HepG2 (cell line): Measurements from ENCODE around the gene LENEP. TPM values are rescaled to one million over a fixed set of nuclear protein-coding genes. Genes with fewer than 3 reads are reported as not detected.

Experiments used
- ADNP ChIP-seq: sonication (generic); formaldehyde crosslinking; IDR thresholded peaks from 2 replicates; pipeline ENCODE4 v1.4.0; 2020; ENCODE audit warnings: missing genetic modification reagents
- AGO2 ChIP-seq: fragments of 200-400 bp; formaldehyde crosslinking; optimal IDR thresholded peaks from 2 replicates; pipeline ENCODE3; 2017; ENCODE audit warnings: mild to moderate bottlenecking, low read depth, low read length, moderate library complexity
- BCLAF1 ChIP-seq: fragments of 450-650 bp; IDR thresholded peaks from 2 replicates; pipeline ENCODE4 v1.6.1; 2017; ENCODE audit warnings: mild to moderate bottlenecking
- NR2F2 ChIP-seq: IDR thresholded peaks from 2 replicates; pipeline ENCODE4 v1.6.1; 2012; ENCODE audit warnings: low read depth, inconsistent platforms, borderline replicate concordance
- PBX3 ChIP-seq: sonication (generic); formaldehyde crosslinking; IDR thresholded peaks from 2 replicates; pipeline ENCODE4 v1.8.1; 2023; ENCODE audit warnings: missing genetic modification reagents, inconsistent platforms, borderline replicate concordance
- PRDM10 ChIP-seq: sonication (generic); formaldehyde crosslinking; IDR thresholded peaks from 2 replicates; pipeline ENCODE4 v1.4.0; 2020; ENCODE audit warnings: low read depth, missing genetic modification reagents
- REXO4 ChIP-seq: sonication (generic); formaldehyde crosslinking; IDR thresholded peaks from 2 replicates; pipeline ENCODE4 v1.8.0; 2022; ENCODE audit warnings: missing genetic modification reagents, mild to moderate bottlenecking, borderline replicate concordance
- SYNCRIP ChIP-seq: fragments of 200-400 bp; formaldehyde crosslinking; IDR thresholded peaks from 2 replicates; pipeline ENCODE4 v1.6.1; 2018; ENCODE audit warnings: mild to moderate bottlenecking, low read depth, low read length; ENCODE audit not compliant: insufficient read depth
- TARDBP ChIP-seq: sonication (generic); formaldehyde crosslinking; IDR thresholded peaks from 2 replicates; pipeline ENCODE4 v1.8.0; 2022; ENCODE audit warnings: mild to moderate bottlenecking, missing genetic modification reagents
- YEATS4 ChIP-seq: sonication (generic); formaldehyde crosslinking; IDR thresholded peaks from 2 replicates; pipeline ENCODE4 v1.4.0; 2020; ENCODE audit warnings: missing genetic modification reagents, borderline replicate concordance
- ZNF407 ChIP-seq: sonication (generic); formaldehyde crosslinking; IDR thresholded peaks from one replicate; pipeline ENCODE4 v1.5.1; 2020; ENCODE audit warnings: mild to moderate bottlenecking, missing genetic modification reagents; ENCODE audit errors: not compliant biosample characterization
- ZNF792 ChIP-seq: IDR thresholded peaks from 2 replicates; pipeline ENCODE4 v1.6.1; 2016
- polyA plus RNA-seq, 8 experiments: library from polyadenylated mRNA; depleted of rRNA in 3 of 8; stranded (reverse) in 7 of 8; unstranded in 1 of 8; fragments of >200 nt; fragmentation: Illumina TruSeq in 4 of 8; extraction: Trizol in 4 of 8; gene quantifications; 2 replicates each; pipeline versions ENCODE4 v1.2.1 to v1.2.3, GENCODE V29; 2011 to 2016; ENCODE audit warnings: low read depth in 4 of 8, missing spikeins in 1 of 8, mixed read lengths in 1 of 8; ENCODE audit not compliant: insufficient read depth in 1 of 8
- total RNA-seq, 5 experiments: library from RNA; depleted of rRNA; stranded (reverse); fragments of >200 nt; fragmentation: Illumina TruSeq; extraction: Trizol; gene quantifications; 2 replicates each; pipeline ENCODE4 v1.2.3, GENCODE V29; 2016; ENCODE audit warnings: low read depth in 1 of 5

The LENEP gene
- total and polyA plus RNA-seq, 2 of the 13 experiments (the other 11 are each of a cell fraction or from before 2014, with no cell fraction given) = 0.29 TPM; not detected in 1

GRCh38 chr1:154998818-154999570, 5.6 kb downstream of the LENEP start (continued):
- TF ChIP-seq REXO4 (CRISPR knock-in tag) = no peak
- peak; percentile 54 for TF ChIP-seq AGO2
- TF ChIP-seq YEATS4 (CRISPR knock-in tag) = no peak
- TF ChIP-seq TARDBP = no peak
- no peak for TF ChIP-seq NR2F2
- no peak for TF ChIP-seq ZNF407 (CRISPR knock-in tag)
- TF ChIP-seq BCLAF1 = no peak
- TF ChIP-seq ZNF792 (CRISPR knock-in tag) = no peak
- no peak for TF ChIP-seq PBX3
- no peak for TF ChIP-seq SYNCRIP
- no peak for TF ChIP-seq PRDM10 (CRISPR knock-in tag)
- 0 out of 2 replicates have a peak, but pooled peaks have one; percentile 33 for TF ChIP-seq ADNP (CRISPR knock-in tag)
